OCI-LY1 (cell line): ENCODE results near the gene TMEM38B.

Experiments
- H2AFZ ChIP-seq: fragments of 200-600 bp; sonication (generic), shearing (Covaris generic); 2 replicates; pipeline ENCODE4 v1.6.0; 2014; ENCODE audit warnings: antibody characterized with exemption, mild to moderate bottlenecking, low read length
- H3F3A ChIP-seq: fragments of 200-600 bp; sonication (generic), shearing (Covaris generic); 2 replicates; pipeline ENCODE4 v1.6.0; 2014; ENCODE audit warnings: mild to moderate bottlenecking, antibody characterized with exemption, low read length, moderate library complexity; ENCODE audit not compliant: insufficient read depth
- H3K27ac ChIP-seq: fragments of 200-600 bp; sonication (generic); 2 replicates; pipeline ENCODE4 v1.5.1; 2014; ENCODE audit warnings: low read length, mixed run types, mild to moderate bottlenecking, low read depth; ENCODE audit not compliant: poor library complexity, severe bottlenecking
- H3K27me3 ChIP-seq: fragments of 200-600 bp; sonication (generic); 2 replicates; pipeline ENCODE4 v1.6.0; 2014; ENCODE audit warnings: antibody characterized with exemption, mild to moderate bottlenecking, low read length, moderate library complexity; ENCODE audit not compliant: insufficient read depth
- H3K36me3 ChIP-seq: fragments of 200-600 bp; sonication (generic); 2 replicates; pipeline ENCODE4 v1.6.1; 2014; ENCODE audit warnings: mild to moderate bottlenecking, antibody characterized with exemption, low read length, moderate library complexity, mixed read lengths; ENCODE audit not compliant: insufficient read depth
- H3K4me1 ChIP-seq: fragments of 200-600 bp; sonication (generic); 2 replicates; pipeline ENCODE4 v1.5.1; 2014; ENCODE audit warnings: mild to moderate bottlenecking, low read length, moderate library complexity; ENCODE audit not compliant: insufficient read depth, severe bottlenecking
- H3K4me2 ChIP-seq: fragments of 200-600 bp; sonication (generic), shearing (Covaris generic); 2 replicates; pipeline ENCODE4 v1.6.1; 2014; ENCODE audit warnings: low read length
- H3K4me3 ChIP-seq: fragments of 200-600 bp; sonication (generic); 2 replicates; pipeline ENCODE4 v1.5.1; 2014; ENCODE audit warnings: low read length, low read depth, mild to moderate bottlenecking, mixed read lengths; ENCODE audit not compliant: poor library complexity, severe bottlenecking
- H3K79me2 ChIP-seq: fragments of 200-600 bp; shearing (Covaris generic); 2 replicates; pipeline ENCODE4 v1.6.1; 2016; ENCODE audit warnings: mixed run types, low read length, mixed read lengths; ENCODE audit not compliant: insufficient read depth
- H3K9ac ChIP-seq: fragments of 200-600 bp; sonication (generic), shearing (Covaris generic); 2 replicates; pipeline ENCODE4 v1.6.1; 2014; ENCODE audit warnings: mild to moderate bottlenecking, low read length, mixed read lengths
- H3K9me2 ChIP-seq: fragments of 200-600 bp; sonication (generic), shearing (Covaris generic); 2 replicates; pipeline ENCODE4 v1.6.1; 2014; ENCODE audit warnings: low read depth, mild to moderate bottlenecking, low read length, mixed read lengths
- H3K9me3 ChIP-seq: fragments of 200-600 bp; shearing (Covaris generic); 2 replicates; pipeline ENCODE4 v1.6.1; 2014; ENCODE audit warnings: low read length, mixed read lengths
- H4K20me1 ChIP-seq: fragments of 200-600 bp; sonication (generic), shearing (Covaris generic); 2 replicates; pipeline ENCODE4 v1.6.0; 2016; ENCODE audit warnings: mild to moderate bottlenecking, low read length; ENCODE audit not compliant: insufficient read depth
- EZH2 ChIP-seq: fragments of 200-600 bp; sonication (generic), shearing (Covaris generic); IDR thresholded peaks from 2 replicates; pipeline ENCODE4 v1.8.0; 2017; ENCODE audit warnings: borderline replicate concordance, mixed run types, mild to moderate bottlenecking, antibody characterized with exemption, low read length, moderate library complexity, mixed read lengths
- TF ChIP-seq, protein P1 (sequence below): fragments of 200-600 bp; sonication (generic), shearing (Covaris generic); IDR thresholded peaks from 2 replicates; pipeline ENCODE4 v1.5.1; 2017; ENCODE audit warnings: mild to moderate bottlenecking, antibody characterized with exemption, low read length, moderate library complexity, mixed read lengths

Gene TMEM38B

DNA sequence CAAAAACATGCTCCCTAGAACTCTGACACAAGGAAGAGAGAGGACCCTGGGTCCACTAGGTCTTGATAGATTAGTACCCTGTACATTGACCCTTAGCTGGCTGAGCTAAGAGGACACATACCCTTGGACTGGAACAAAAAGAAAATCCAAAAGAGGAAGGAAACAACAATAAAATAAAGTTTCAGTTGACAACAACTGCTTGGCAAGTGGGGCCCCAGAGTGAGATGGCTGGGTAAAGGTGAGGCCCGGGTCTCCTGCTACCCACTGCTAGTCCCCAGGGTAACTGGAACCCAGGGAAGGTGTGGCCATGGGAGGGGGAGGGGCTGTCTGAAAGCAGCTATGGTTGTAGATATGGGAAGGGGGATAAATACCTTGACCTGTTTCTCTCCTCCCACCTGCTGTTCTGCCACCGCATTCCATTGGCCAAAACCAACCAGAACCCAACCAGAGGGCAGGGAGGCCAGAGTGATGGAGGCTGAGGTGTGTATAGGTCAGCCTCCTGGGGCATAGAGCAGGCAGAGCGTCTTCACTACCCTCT is 20.4 kb upstream of the TMEM38B start:
- no peak overlapping the region for H2AFZ ChIP-seq
- no peak overlapping the region for H3K9ac ChIP-seq
- H3K79me2 ChIP-seq: no peaks in the 10 kb centered on the region
- H3K36me3 ChIP-seq: no peaks in the 10 kb centered on the region
- no peaks in the 10 kb centered on the region for H3K27me3 ChIP-seq
- no peaks in the 10 kb centered on the region for H3K9me2 ChIP-seq
- peaks cover 10% of the 10 kb centered on the region for H3K4me1 ChIP-seq
- no peaks in the 10 kb centered on the region for H3F3A ChIP-seq
- H3K27ac ChIP-seq: no peak overlapping the region
- no peak for TF ChIP-seq EZH2
- TF ChIP-seq, protein P1, sequence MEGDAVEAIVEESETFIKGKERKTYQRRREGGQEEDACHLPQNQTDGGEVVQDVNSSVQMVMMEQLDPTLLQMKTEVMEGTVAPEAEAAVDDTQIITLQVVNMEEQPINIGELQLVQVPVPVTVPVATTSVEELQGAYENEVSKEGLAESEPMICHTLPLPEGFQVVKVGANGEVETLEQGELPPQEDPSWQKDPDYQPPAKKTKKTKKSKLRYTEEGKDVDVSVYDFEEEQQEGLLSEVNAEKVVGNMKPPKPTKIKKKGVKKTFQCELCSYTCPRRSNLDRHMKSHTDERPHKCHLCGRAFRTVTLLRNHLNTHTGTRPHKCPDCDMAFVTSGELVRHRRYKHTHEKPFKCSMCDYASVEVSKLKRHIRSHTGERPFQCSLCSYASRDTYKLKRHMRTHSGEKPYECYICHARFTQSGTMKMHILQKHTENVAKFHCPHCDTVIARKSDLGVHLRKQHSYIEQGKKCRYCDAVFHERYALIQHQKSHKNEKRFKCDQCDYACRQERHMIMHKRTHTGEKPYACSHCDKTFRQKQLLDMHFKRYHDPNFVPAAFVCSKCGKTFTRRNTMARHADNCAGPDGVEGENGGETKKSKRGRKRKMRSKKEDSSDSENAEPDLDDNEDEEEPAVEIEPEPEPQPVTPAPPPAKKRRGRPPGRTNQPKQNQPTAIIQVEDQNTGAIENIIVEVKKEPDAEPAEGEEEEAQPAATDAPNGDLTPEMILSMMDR: no peak
- H3K9me3 ChIP-seq: no peaks in the 10 kb centered on the region
- H3K4me3 ChIP-seq: no peak overlapping the region
- no peaks in the 10 kb centered on the region for H4K20me1 ChIP-seq
- no peak overlapping the region for H3K4me2 ChIP-seq

DNA sequence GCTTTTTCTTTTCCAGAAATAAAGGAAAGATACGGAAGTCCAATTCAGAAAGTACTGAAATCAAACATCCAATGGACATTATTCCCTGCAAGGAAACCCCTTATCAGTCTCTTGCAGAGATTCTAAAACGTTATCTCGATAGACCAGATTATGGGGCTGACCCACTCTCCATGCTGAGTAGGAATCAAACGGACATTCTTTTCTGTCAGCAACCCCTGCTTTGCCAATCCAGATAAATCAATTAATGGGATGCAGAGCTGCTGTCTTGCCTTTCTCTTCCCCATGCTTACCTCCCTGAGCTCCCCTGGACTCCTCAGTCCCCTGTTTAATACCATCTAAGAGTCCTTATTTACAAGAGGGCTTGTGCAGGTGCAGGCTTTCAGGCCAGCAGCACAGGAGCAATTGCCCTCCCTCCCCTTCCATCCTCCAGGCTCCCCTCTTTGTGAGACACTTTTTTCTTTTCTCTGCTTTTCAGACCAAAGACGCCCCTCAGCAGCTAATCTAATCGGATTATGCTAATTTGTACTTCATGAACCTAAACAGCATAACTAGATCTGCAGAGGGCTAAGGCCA is 17.9 kb upstream of the TMEM38B start:
- H4K20me1 ChIP-seq: no peaks in the 10 kb centered on the region
- H3K4me3 ChIP-seq: no peak overlapping the region
- no peaks in the 10 kb centered on the region for H3K9me2 ChIP-seq
- H3K4me1 ChIP-seq: peaks cover 10% of the 10 kb centered on the region
- H3K9me3 ChIP-seq: no peaks in the 10 kb centered on the region
- H3K9ac ChIP-seq: no peak overlapping the region
- no peaks in the 10 kb centered on the region for H3K36me3 ChIP-seq
- H3K27me3 ChIP-seq: no peaks in the 10 kb centered on the region
- H2AFZ ChIP-seq: no peak overlapping the region
- no peaks in the 10 kb centered on the region for H3F3A ChIP-seq
- TF ChIP-seq, protein P1: no peak
- no peak for TF ChIP-seq EZH2
- no peaks in the 10 kb centered on the region for H3K79me2 ChIP-seq
- H3K4me2 ChIP-seq: no peak overlapping the region
- no peak overlapping the region for H3K27ac ChIP-seq

DNA sequence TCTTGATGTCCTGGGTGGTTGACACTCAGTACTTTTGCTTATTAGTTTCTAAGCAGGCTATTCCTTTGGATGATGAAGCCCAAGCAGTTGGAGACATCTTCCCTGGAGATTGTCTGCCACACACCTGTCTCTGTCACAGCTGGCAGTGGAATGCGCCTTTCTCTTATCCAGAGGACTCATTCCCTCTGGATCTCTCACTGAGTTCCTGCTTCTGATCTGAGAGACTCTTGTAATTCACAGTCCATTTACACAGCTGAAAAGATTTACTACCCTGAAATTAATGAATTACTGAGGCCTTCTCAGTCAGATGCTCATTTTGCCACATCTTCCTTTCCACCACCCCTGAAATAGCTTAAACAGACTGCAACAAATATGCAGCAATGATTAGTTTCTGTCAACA is 16.2 kb upstream of the TMEM38B start:
- Histone ChIP-seq H2AFZ (no peak overlapping the region), H3K9me2 (no peaks in the 10 kb centered on the region), H3K27me3 (no peaks in the 10 kb centered on the region), H3K4me3 (no peak overlapping the region), H4K20me1 (no peaks in the 10 kb centered on the region), H3K9me3 (no peaks in the 10 kb centered on the region), H3K4me2 (no peak overlapping the region), H3K9ac (no peak overlapping the region), H3K36me3 (no peaks in the 10 kb centered on the region), H3F3A (no peaks in the 10 kb centered on the region), H3K79me2 (no peaks in the 10 kb centered on the region), H3K27ac (no peak overlapping the region), H3K4me1 (peaks cover 3% of the 10 kb centered on the region)
- TF ChIP-seq, protein P1: no peak
- TF ChIP-seq EZH2: no peak
